ENCODE results near the gene PPP1R13B.
"Not testable (repeated sequence)": the region's sequence is repeated elsewhere in the genome, so short reads cannot be mapped to it uniquely, and the experiment has no call there.

Gene PPP1R13B, protein sequence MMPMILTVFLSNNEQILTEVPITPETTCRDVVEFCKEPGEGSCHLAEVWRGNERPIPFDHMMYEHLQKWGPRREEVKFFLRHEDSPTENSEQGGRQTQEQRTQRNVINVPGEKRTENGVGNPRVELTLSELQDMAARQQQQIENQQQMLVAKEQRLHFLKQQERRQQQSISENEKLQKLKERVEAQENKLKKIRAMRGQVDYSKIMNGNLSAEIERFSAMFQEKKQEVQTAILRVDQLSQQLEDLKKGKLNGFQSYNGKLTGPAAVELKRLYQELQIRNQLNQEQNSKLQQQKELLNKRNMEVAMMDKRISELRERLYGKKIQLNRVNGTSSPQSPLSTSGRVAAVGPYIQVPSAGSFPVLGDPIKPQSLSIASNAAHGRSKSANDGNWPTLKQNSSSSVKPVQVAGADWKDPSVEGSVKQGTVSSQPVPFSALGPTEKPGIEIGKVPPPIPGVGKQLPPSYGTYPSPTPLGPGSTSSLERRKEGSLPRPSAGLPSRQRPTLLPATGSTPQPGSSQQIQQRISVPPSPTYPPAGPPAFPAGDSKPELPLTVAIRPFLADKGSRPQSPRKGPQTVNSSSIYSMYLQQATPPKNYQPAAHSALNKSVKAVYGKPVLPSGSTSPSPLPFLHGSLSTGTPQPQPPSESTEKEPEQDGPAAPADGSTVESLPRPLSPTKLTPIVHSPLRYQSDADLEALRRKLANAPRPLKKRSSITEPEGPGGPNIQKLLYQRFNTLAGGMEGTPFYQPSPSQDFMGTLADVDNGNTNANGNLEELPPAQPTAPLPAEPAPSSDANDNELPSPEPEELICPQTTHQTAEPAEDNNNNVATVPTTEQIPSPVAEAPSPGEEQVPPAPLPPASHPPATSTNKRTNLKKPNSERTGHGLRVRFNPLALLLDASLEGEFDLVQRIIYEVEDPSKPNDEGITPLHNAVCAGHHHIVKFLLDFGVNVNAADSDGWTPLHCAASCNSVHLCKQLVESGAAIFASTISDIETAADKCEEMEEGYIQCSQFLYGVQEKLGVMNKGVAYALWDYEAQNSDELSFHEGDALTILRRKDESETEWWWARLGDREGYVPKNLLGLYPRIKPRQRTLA

GRCh38 chr14:103847451-103848174 lies at the start of gene PPP1R13B:
Gene PPP1R13B, minus strand, starts transcription at chr14:103847575. Its CDS starts 268 bp downstream, at chr14:103847307.
- H3K4me3 ChIP-seq (ENCODE audit: low read depth, low read length): peak within 1 kb of the TSS; percentile 68

GRCh38 chr14:103896578-103896977 lies 49.2 kb upstream of the PPP1R13B start:
- no peak overlapping the region for H3K4me3 ChIP-seq (ENCODE audit: low read depth, low read length)

- no peak overlapping the region for H3K4me3 ChIP-seq (ENCODE audit: low read depth, low read length)
These were observed 47.3 kb upstream of the PPP1R13B start for GRCh38 chr14:103894723-103895059.

DNA sequence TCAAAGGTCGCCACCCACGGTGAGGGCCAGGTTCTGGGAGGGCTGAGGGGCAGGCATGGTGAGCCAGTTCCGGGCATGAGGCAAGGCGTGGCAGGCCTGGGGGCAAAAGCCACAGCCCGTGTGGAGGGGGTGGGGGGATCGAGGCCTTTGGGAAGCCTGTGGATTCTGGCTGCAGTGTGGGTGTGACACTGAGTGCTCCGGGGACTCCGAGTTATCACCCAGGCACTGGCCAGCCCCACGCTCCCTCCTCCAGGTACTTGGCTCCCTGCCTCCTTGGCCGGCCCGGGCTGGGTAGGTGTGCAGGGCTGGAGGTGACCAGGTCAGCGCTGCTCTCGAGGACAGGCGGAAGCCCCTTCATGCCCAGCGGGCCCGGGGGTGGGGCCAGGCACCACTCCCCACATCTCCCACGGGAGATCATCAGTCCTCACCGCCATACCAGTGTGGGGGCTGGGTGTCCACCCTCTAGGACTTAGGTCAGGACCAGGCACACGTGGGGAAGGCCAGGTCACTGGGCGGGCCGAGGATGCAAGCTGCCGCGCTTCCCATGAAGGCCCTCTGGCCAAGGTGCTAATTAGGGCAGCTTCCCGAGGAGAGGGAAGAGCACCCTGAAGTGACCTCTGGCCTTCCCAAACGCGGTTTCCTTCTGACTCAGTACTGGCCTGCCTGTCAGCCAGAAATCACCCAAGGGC lies 46.8 kb upstream of the PPP1R13B start:
- H3K4me3 ChIP-seq (ENCODE audit: low read depth, low read length): no peak overlapping the region

DNA sequence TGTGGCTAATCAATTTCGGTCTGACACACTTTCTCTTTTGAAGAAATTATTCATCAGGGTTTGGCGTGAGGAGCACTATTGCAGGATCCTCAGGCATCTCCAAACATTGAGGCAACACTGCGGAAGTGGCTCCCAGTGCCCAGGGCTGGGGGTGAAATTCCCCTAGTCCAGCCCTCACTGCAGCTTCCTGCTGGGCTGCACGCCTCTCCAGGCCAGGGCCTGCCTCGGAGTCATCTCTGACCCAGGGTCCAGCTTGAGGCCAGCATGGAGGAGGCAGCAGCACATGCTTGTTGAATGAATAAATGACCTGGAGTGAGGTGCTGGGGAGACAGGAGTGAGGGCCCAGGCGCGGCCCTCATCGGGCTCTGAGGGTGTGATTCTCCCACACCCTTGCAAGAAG lies 44.9 kb upstream of the PPP1R13B start:
- H3K4me3 ChIP-seq (ENCODE audit: low read depth, low read length): no peak overlapping the region

DNA sequence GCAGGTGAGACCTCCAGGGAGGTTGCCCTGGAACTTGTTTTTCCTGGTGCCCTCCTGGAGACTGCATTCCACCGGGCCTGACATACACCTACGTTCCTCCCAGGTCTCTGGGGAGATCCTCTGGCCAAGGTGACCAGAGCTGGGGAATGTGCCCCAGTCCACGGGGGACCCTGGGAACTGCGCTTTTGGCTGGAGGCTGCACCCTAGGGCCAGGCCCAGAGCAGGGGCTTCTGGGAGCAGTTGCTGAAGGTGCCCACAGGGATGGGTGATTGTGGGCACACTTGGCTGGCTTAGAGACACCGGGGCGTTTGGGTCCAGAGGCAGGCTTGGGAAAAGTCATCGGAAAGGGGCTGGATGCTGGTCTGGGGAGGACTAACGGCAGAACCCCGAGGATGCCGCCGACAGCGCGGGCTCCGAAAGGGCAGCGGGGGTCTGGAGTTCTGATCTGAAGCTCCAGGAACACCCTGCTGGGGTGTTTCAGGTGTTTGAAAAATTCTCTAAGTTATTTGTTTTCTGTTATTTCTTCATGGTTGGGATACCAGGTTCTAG lies 44.4 kb upstream of the PPP1R13B start:
- H3K4me3 ChIP-seq (ENCODE audit: low read depth, low read length): no peak overlapping the region

DNA sequence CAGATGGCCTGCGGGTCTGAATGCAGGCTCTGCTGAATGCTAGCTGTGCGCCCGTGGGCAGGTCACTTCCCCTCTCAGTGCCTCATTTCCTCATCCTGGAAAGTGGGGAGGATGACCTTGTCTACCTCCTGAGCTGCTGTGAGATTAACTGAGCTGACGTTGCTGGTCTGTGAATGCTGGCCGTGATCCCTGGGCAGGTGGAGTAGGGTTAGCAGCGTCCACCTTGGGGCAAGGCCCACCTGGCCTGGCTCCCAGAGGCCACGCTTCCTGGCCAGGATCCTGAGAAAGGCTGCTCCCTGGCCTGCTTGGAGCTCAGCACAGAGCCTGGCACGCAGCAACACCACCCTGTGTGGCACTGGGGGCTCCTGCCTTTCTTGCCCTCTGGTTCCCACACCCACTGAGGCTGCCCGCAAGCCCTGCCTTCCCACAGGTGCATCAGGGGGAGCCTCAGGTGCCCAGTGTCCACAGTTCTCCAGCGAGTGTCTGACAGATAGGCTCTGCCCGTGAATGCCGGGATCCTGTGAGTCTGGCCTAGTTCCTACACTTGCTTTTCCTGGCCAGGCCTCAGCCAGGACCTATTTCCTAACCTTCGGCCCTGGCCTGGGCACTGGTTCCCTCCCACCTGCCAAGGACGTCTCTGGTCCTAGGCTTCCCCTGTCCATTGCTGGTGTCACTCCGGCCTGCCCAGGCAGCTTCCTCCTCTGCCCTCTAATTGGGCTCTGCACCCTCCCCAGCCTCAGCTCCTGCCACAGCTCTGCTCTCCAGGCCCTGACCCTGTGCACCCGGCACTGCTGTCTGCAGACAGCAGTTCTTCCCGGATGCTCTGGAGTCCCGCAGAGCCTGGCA lies 43.7 kb upstream of the PPP1R13B start:
- no peak overlapping the region for H3K4me3 ChIP-seq (ENCODE audit: low read depth, low read length)

DNA sequence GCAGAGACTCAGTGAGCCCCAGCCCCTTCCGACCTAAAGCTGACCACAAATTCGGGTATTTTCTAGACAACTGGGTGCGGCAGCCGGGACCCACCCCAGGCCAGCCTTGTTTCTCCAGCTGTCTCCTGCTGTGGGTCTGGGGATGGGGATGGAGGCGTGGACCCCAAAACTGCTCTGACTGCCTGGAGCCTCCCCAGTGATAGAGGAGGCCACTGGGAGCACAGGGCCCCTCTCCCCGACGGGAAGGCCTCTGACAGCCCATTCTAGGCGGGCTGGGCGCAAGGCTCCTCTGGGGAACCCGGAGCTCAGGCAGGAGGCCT lies 42.6 kb upstream of the PPP1R13B start:
- H3K4me3 ChIP-seq (ENCODE audit: low read depth, low read length): no peak overlapping the region

- no peak overlapping the region for H3K4me3 ChIP-seq (ENCODE audit: low read depth, low read length)
These were observed 42.1 kb upstream of the PPP1R13B start for GRCh38 chr14:103889313-103890051.

DNA sequence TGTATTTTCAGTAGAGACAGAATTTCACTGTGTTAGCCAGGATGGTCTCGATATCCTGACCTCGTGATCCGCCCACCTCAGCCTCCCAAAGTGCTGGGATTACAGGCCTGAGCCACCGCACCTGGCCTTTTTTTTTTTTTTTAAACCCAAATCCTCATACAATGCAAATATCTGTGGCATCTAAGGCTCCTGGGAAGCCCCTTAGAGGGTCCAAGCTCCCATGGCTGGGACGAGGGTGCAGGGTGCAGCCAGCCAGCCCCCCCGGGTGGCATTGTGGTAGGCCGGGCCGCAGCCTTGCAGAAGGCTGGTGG lies 41.6 kb upstream of the PPP1R13B start:
- H3K4me3 ChIP-seq (ENCODE audit: low read depth, low read length): not testable (repeated sequence)

- H3K4me3 ChIP-seq (ENCODE audit: low read depth, low read length): no peak overlapping the region
These were observed 40.3 kb upstream of the PPP1R13B start for GRCh38 chr14:103887557-103888115.

DNA sequence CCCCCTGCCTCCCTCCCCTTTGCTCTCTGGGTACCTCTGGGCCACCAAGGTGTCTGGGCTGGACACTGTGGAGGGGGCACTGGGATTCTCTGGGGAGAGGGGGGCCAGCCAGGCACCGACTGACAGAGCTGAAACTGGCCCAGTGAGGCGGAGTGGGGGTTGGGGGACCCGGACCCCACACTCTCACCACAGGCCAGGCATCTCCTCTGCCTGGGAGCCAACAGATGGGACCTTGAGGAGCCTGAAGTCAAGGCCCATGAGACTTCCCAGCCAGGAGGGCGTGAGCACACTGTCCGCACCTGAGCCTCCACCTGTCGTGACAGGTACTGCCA lies 39.8 kb upstream of the PPP1R13B start:
- no peak overlapping the region for H3K4me3 ChIP-seq (ENCODE audit: low read depth, low read length)

GRCh38 chr14:103886304-103887169 lies 39.2 kb upstream of the PPP1R13B start:
- H3K4me3 ChIP-seq (ENCODE audit: low read depth, low read length): no peak overlapping the region

- H3K4me3 ChIP-seq (ENCODE audit: low read depth, low read length): no peak overlapping the region
These were observed 38.1 kb upstream of the PPP1R13B start for GRCh38 chr14:103885509-103885932.

GRCh38 chr14:103884854-103885253 lies 37.5 kb upstream of the PPP1R13B start:
- H3K4me3 ChIP-seq (ENCODE audit: low read depth, low read length): no peak overlapping the region

DNA sequence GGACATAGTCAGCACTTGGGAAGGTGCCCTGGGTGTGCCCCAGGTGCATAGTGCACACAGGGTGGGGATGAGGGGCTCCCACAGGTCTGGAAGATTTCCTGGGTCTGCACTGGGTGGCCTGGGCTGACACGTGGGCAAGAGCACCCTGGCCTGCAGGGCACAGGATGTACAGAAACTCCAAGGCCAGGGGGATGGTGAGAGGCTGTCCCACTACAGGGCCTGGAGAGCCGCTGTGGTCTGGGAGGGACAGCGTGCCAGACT lies 35.8 kb upstream of the PPP1R13B start:
- no peak overlapping the region for H3K4me3 ChIP-seq (ENCODE audit: low read depth, low read length)

DNA sequence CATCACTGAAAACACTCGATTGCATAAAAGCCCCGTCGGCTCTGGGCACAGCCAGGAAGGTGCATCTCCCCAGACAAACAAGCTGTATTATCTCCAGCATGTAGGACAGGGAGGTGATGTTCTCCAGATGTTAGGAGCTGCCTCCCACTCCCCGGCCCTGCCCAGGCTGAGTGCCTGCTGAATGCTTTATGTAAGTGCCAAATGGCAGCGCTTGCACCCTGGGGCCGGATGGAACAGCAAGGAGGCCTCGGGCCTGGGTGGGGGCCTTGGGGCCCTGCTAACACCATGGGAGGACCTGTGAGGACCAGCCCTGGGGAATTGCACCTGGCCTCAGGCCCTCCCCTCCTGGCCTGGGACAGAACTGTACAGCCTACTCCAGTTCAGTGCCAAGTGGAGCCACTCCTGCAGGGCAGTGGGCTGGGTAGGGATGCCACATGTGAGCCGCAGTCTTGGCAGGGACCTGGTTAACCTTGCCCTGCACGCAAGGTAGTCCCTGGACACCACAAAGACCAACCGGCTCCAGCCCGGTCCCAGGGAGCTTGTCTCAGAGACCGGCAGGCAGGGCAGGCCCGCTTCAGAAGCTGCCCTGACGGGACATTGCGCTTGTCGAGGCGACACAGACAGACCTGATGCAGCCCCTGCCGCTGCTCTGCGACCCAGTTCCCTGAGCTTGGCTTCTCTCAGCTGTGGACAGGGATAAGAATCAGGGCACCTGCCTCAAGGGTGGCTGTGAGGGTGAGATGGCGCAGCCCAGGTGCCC lies 35.3 kb upstream of the PPP1R13B start:
- no peak overlapping the region for H3K4me3 ChIP-seq (ENCODE audit: low read depth, low read length)

Measured in iPS-11a (cell line).